Esophagus (tissue), 2 donors: Measurements from ENCODE around the gene SLC8A3. TPM values are rescaled to one million over a fixed set of nuclear protein-coding genes. Genes with fewer than 3 reads are reported as not detected.

Source experiments
- H3K27ac ChIP-seq, 2 donors: one replicate each; pipeline ENCODE4 v1.5.1; 2013; ENCODE audit warnings: low read depth in 2 of 2, mild to moderate bottlenecking in 2 of 2, inconsistent platforms in 1 of 2, low read length in 1 of 2, moderate library complexity in 1 of 2
- H3K27me3 ChIP-seq, 2 donors: one replicate each; pipeline ENCODE4 v1.6.1; 2013; ENCODE audit warnings: low read length in 2 of 2, control low read depth in 1 of 2, mild to moderate bottlenecking in 1 of 2; ENCODE audit not compliant: insufficient read depth in 2 of 2, control insufficient read depth in 1 of 2
- H3K36me3 ChIP-seq, 2 donors: one replicate each; pipeline ENCODE4 v1.6.1; 2013; ENCODE audit warnings: low read length in 1 of 2; ENCODE audit not compliant: control insufficient read depth in 2 of 2, insufficient read depth in 2 of 2
- H3K4me1 ChIP-seq, 2 donors: one replicate each; pipeline ENCODE4 v1.6.1; 2013; ENCODE audit warnings: low read length in 1 of 2; ENCODE audit not compliant: control insufficient read depth in 2 of 2, insufficient read depth in 2 of 2
- H3K4me3 ChIP-seq, 2 donors: one replicate each; pipeline ENCODE4 v1.5.1; 2013; ENCODE audit warnings: low read length in 2 of 2, mild to moderate bottlenecking in 2 of 2, low read depth in 1 of 2, moderate library complexity in 1 of 2
- H3K9me3 ChIP-seq, 2 donors: one replicate each; pipeline ENCODE4 v1.6.1; 2013; ENCODE audit warnings: mild to moderate bottlenecking in 2 of 2, low read depth in 1 of 2, low read length in 1 of 2, moderate library complexity in 1 of 2; ENCODE audit not compliant: control insufficient read depth in 2 of 2, insufficient read depth in 1 of 2
- WGBS, 2 donors: extraction: QIAGEN DNeasy Blood & Tissue Kit; methylation state at CpG; one replicate each; pipeline ENCODE4 v1.1.7; 2013; 5-methylcytosine and 5-hydroxymethylcytosine counted together
- polyA plus RNA-seq, 2 donors: library from polyadenylated mRNA; stranded (reverse); fragments of 200-250 nt; gene quantifications; one replicate each; pipeline ENCODE4 v1.2.3, GENCODE V29; 2013
- donor health status: healthy with polysubstance abuse.
- donor health status: Bipolar disorder and iron deficiency.

The SLC8A3 gene
- polyA plus RNA-seq, 2 donors, result 0.04 TPM; not detected in 1

GRCh38 chr14:70082394-70082793, 106.4 kb downstream of the SLC8A3 start:
- WGBS, 2 donors, result 47 to 63% methylated on average over 2 of the region's 2 CpGs

DNA sequence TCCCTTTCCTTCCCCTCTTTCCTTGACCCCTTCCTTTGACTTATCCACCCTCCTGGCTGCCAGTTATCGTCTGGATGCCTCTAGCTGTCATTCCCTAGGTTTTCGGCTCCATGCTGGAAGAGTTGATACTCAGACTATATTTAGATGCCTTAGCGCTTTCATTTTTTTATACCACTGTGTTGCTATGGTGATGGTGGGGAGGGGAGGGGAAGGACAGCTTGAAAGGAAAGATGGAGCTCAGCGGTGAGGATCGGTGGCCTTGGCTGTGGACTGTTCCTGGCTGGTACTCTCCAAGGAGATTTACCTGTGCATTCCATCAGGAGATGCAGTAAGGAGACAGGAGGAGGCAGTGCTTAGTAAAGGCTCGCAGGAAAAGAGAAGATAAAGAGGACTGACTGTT, 108.7 kb downstream of the SLC8A3 start:
- Histone ChIP-seq H3K27ac (no peak overlapping the region), H3K4me1 (no peaks in the 10 kb centered on the region), H3K4me3 (no peak overlapping the region), H3K36me3 (no peaks in the 10 kb centered on the region), H3K9me3 (no peaks in the 10 kb centered on the region), H3K27me3 (peaks cover 0 to 4% of the 10 kb centered on the region in 2 donors)
- WGBS, 2 donors, result 72 to 83% methylated on average over 6 of the region's 6 CpGs

More at GRCh38 chr14:70082394-70082793, 106.4 kb downstream of the SLC8A3 start:
- no peaks in the 10 kb centered on the region for H3K9me3 ChIP-seq
- H3K36me3 ChIP-seq, result no peaks in the 10 kb centered on the region
- H3K4me3 ChIP-seq, result no peak overlapping the region
- H3K27ac ChIP-seq, result no peak overlapping the region
- no peaks in the 10 kb centered on the region for H3K4me1 ChIP-seq
- peaks cover 0 to 4% of the 10 kb centered on the region in 2 donors for H3K27me3 ChIP-seq

DNA sequence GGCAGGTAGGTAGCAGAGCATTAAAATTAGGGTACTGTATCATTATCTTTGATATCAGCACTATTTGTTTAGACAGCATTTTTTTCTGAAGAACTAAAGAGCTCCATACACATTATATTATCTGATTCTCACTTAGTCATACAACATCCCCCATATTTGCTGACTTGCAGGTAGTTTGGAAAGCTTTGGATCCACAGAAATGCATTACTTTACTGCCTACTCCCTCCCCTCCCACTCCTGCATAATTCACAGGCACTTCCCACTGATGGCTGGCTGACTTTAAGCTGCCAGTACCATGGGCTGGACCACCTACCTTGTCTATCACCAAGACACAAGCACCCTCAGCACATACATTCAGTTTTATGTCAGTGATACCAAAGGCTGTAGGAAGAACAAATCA, 110.4 kb downstream of the SLC8A3 start:
- no peaks in the 10 kb centered on the region for H3K4me1 ChIP-seq

GRCh38 chr14:70077720-70078119, 111.0 kb downstream of the SLC8A3 start:
- no peaks in the 10 kb centered on the region for H3K27me3 ChIP-seq
- 47 to 53% methylated on average over 2 of the region's 2 CpGs for WGBS, 2 donors
- H3K9me3 ChIP-seq, result no peaks in the 10 kb centered on the region
- no peaks in the 10 kb centered on the region for H3K4me1 ChIP-seq
- no peak overlapping the region for H3K4me3 ChIP-seq
- H3K27ac ChIP-seq, result no peak overlapping the region
- no peaks in the 10 kb centered on the region for H3K36me3 ChIP-seq

More for the DNA sequence above, 110.4 kb downstream of the SLC8A3 start:
- Histone ChIP-seq H3K4me3 (no peak overlapping the region), H3K27me3 (no peaks in the 10 kb centered on the region), H3K9me3 (no peaks in the 10 kb centered on the region), H3K36me3 (no peaks in the 10 kb centered on the region), H3K27ac (no peak overlapping the region)

- H3K4me1 ChIP-seq, result no peaks in the 10 kb centered on the region
- WGBS, 2 donors, result 68 to 86% methylated on average over 3 of the region's 3 CpGs
Observed at GRCh38 chr14:70077005-70077404, 111.7 kb downstream of the SLC8A3 start.

GRCh38 chr14:70073924-70074566, 114.7 kb downstream of the SLC8A3 start:
- no peaks in the 10 kb centered on the region for H3K9me3 ChIP-seq
- H3K27ac ChIP-seq, result no peak overlapping the region
- no peaks in the 10 kb centered on the region for H3K36me3 ChIP-seq
- H3K4me1 ChIP-seq, result no peaks in the 10 kb centered on the region
- H3K4me3 ChIP-seq, result no peak overlapping the region
- H3K27me3 ChIP-seq, result no peaks in the 10 kb centered on the region
- WGBS, 2 donors, result 50 to 51% methylated on average over 3 of the region's 3 CpGs

More at GRCh38 chr14:70077005-70077404, 111.7 kb downstream of the SLC8A3 start:
- no peak overlapping the region for H3K27ac ChIP-seq
- no peak overlapping the region for H3K4me3 ChIP-seq
- H3K27me3 ChIP-seq, result no peaks in the 10 kb centered on the region
- H3K36me3 ChIP-seq, result no peaks in the 10 kb centered on the region
- no peaks in the 10 kb centered on the region for H3K9me3 ChIP-seq

DNA sequence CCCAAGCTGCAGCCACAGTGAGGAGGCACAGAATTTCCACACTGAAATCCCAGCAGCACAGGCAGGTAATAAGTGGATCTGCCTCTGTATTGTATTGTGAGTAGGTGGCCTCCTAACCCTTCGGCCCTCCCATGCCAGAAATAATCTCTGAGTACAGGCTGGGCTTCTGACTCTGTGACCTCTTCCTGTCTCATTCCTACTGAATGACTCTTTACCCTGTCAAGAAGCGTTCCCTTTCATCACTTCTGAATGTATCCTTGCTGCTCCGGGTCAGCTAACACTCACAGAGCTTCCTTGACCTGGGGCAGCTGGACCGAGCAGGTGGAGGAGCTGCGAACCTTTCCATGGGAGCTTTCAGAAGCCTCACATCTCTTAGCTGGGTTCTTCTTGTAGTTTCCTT, 119.6 kb downstream of the SLC8A3 start:
- Histone ChIP-seq H3K4me3 (no peak overlapping the region), H3K9me3 (no peaks in the 10 kb centered on the region), H3K27ac (no peak overlapping the region), H3K36me3 (no peaks in the 10 kb centered on the region), H3K4me1 (no peaks in the 10 kb centered on the region), H3K27me3 (no peaks in the 10 kb centered on the region)
- WGBS, 2 donors, result 49 to 55% methylated on average over 5 of the region's 5 CpGs

DNA sequence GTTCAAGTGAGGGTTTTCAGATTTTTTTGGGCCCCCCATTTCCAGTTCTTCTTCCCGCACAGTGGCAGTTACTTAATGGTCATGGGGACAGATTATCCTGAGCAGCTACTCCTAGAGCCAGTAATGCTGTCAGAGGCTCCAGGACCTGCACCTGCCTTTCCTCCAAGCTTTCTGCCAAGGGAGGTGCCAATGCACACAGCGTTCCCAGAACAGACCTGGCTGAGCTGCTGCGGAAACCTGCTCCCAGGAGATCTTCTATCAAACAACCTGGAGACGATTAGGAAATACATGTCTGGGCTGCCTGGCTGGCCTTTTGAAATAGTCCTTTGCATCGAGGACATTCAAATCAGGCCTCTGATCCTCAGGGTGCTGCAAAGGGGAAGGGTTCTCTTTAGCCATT, 120.9 kb downstream of the SLC8A3 start:
- WGBS, 2 donors, result 72 to 86% methylated on average over 5 of the region's 5 CpGs
- Histone ChIP-seq H3K36me3 (no peaks in the 10 kb centered on the region), H3K9me3 (no peaks in the 10 kb centered on the region), H3K4me1 (no peaks in the 10 kb centered on the region), H3K27ac (no peak overlapping the region), H3K27me3 (no peaks in the 10 kb centered on the region), H3K4me3 (no peak overlapping the region)

DNA sequence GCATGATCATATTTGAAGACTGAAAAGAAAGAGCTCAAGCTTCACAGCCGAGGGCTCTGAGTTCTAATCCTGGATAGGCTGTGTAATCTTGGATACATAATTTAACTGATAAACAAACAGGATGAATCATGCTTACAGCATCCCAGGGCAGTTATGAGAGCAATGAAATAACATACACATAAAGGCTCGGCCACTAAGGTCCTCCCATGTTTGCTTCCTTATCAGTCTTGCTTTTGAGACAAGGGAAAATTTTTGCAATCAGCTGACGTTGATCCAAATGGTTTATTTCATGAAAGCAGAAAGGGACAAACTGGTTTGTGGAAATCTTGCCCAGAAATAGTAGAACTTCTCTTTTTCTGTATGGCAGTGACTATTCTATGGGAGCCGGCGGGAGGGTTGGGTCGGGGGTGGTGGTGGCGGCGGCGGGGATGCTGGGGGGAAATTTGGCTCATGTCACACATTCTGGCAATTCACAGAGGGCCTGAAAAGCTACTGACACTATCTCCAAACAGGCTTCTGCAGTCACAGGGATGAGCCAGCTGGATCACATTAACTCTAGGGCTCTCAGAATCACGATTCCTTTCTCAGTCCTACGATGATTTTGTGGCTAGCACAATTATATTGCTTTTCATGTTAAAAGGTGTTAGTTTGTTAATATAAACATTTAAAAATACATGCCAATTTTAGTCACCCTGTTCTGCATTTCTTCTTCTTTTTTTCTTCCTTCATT, 124.5 kb downstream of the SLC8A3 start:
- H3K27me3 ChIP-seq, result no peaks in the 10 kb centered on the region
- H3K27ac ChIP-seq, result no peak overlapping the region
- WGBS, 2 donors, result 57 to 63% methylated on average over 11 of the region's 11 CpGs
- no peaks in the 10 kb centered on the region for H3K36me3 ChIP-seq
- H3K4me1 ChIP-seq, result no peaks in the 10 kb centered on the region
- H3K4me3 ChIP-seq, result no peak overlapping the region
- no peaks in the 10 kb centered on the region for H3K9me3 ChIP-seq

DNA sequence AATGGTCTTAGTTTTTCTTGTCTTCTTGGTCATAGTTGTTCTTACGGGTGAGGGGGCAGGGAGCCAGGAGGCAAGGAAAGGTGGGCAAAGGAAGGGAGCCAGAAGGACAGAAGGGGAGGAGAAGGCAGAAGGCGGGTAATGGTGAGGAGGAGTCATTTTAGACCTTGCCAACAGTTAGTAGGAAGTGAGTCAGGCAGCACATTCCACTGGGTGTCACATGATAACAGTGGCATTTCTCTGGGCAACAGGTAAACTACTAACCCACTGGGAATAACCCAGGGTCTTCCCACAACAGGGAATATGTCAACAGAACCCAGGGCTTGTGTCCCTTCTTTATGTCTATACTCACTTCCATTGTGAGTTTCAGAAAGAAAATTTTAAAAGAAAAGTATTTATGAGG, 127.6 kb downstream of the SLC8A3 start:
- Histone ChIP-seq H3K27me3 (no peaks in the 10 kb centered on the region), H3K9me3 (no peaks in the 10 kb centered on the region), H3K36me3 (no peaks in the 10 kb centered on the region), H3K4me3 (no peak overlapping the region), H3K27ac (no peak overlapping the region), H3K4me1 (no peaks in the 10 kb centered on the region)
- 68 to 71% methylated on average over 2 of the region's 2 CpGs for WGBS, 2 donors
